Large intestine (tissue), 3 donors: ENCODE data around the gene UBE2B. TPM values are rescaled to one million over a fixed set of nuclear protein-coding genes. Genes with fewer than 3 reads are reported as not detected.

Experiments
- DNase-seq, 2 donors: peaks; one replicate each; pipeline versions ENCODE4 v3.0.0 to v3.0.0-alpha.2; 2013
- H3K27ac ChIP-seq: one replicate; pipeline ENCODE4 v1.5.1; 2013; ENCODE audit warnings: low read length
- H3K27me3 ChIP-seq: 2 replicates; pipeline ENCODE4 v1.6.1; 2013; ENCODE audit warnings: low read length; ENCODE audit not compliant: control insufficient read depth, insufficient read depth
- H3K36me3 ChIP-seq: 2 replicates; pipeline ENCODE4 v1.6.1; 2013; ENCODE audit warnings: low read length; ENCODE audit not compliant: control insufficient read depth, insufficient read depth
- H3K4me1 ChIP-seq: one replicate; pipeline ENCODE4 v1.6.1; 2013; ENCODE audit warnings: low read length; ENCODE audit not compliant: control insufficient read depth, insufficient read depth
- H3K4me3 ChIP-seq: one replicate; pipeline ENCODE4 v1.5.1; 2013; ENCODE audit warnings: low read length
- H3K9me3 ChIP-seq: one replicate; pipeline ENCODE4 v1.6.1; 2013; ENCODE audit warnings: mild to moderate bottlenecking, low read depth, low read length, moderate library complexity; ENCODE audit not compliant: control insufficient read depth
- WGBS: methylation state at CpG from one replicate; pipeline ENCODE4 v1.1.5; 2013; ENCODE audit warnings: low lambda C conversion rate; ENCODE audit not compliant: insufficient coverage; 5-methylcytosine and 5-hydroxymethylcytosine counted together
- polyA plus RNA-seq: library from polyadenylated mRNA; unstranded; fragments of 120-200 nt; gene quantifications from one replicate; pipeline ENCODE4 v1.2.1, GENCODE V29; 2013

The UBE2B gene
- polyA plus RNA-seq, 1 donor = 130 TPM

GRCh38 chr5:134435560-134435959, 64.2 kb downstream of the UBE2B start:
- DNase-seq = peak; percentile 37 to 80
- H3K9me3 ChIP-seq = no peaks in the 10 kb centered on the region
- H3K4me3 ChIP-seq = no peak overlapping the region
- WGBS = no CpG with 5 or more reads among the region's 2 CpGs
- H3K27ac ChIP-seq = peak overlapping the region; percentile 96
- no peaks in the 10 kb centered on the region for H3K36me3 ChIP-seq
- no peaks in the 10 kb centered on the region for H3K27me3 ChIP-seq
- H3K4me1 ChIP-seq = peaks cover 46% of the 10 kb centered on the region

DNA sequence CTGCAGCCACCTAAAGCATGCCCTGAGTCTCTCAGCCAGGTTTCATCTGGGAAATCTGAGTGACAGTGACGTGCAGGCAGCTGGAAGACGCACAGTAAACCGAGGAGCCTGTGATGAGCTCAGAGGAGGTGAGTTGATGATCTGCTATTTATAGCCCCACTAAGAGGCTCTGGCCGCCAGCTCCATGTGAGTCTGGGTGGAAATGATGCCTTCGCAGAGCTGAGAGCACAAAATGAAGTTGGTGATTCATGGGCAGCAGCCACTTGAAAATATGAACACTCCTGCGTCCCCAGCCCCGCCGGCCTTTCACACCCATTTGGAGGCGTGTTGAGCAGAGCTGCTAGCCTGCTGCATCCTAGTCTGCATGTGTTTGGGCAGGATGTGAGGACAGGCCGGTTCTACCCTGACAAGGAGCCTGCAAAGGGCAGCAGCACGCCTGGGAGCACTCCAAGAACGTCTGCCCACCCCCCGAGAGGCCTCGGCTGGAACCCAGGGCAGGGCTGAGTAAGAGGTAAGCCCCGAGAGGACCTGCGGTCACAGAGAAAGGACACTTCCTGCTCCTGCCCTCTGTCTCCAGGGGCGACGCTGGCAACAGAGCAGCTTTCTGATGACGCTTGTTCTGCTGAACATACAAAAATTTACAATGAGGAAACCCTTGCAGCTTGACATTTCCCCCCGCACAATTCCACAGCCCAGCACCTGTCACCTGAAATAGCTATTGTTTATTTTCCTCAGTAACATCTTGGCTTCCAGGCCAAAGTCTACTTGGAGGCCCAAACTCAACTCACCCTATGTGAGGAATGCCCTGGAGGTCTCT, 65.4 kb downstream of the UBE2B start:
- WGBS = no CpG with 5 or more reads among the region's 20 CpGs

DNA sequence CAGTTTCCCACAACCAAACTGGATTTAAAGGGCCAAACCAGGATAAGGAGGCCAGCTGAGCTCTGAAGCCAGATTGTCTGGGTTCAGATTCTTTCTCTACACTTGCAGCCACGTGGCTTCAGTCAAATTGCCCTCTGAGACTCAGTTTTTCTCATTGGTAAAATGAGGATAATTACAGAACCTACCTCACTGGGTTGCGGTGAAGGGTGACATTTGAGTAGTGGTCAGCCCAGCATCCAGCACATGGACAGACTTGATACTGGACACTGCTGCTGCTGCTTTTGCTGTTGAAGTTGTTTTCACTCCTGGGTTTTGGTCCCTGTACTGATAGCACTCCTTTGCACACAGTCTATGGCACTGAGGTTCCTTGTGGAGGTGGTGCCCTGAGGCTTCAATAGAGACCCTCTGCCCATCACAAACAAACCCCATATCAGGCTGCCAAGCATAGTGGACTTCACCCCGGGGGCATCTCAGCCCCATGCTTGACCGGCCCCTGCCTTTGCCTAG, 66.0 kb downstream of the UBE2B start:
- no peaks in the 10 kb centered on the region for H3K27me3 ChIP-seq
- peaks cover 46% of the 10 kb centered on the region for H3K4me1 ChIP-seq
- no peak for DNase-seq
- no CpG with 5 or more reads among the region's 4 CpGs for WGBS
- no peaks in the 10 kb centered on the region for H3K9me3 ChIP-seq
- H3K27ac ChIP-seq = peak overlapping the region; percentile 96
- no peak overlapping the region for H3K4me3 ChIP-seq
- no peaks in the 10 kb centered on the region for H3K36me3 ChIP-seq

More for the DNA sequence above, 65.4 kb downstream of the UBE2B start:
- peaks cover 46% of the 10 kb centered on the region for H3K4me1 ChIP-seq
- peak; percentile 93 to 96 for DNase-seq
- no peaks in the 10 kb centered on the region for H3K9me3 ChIP-seq
- H3K4me3 ChIP-seq = no peak overlapping the region
- peak overlapping the region; percentile 96 for H3K27ac ChIP-seq
- H3K27me3 ChIP-seq = no peaks in the 10 kb centered on the region
- no peaks in the 10 kb centered on the region for H3K36me3 ChIP-seq

- no peaks in the 10 kb centered on the region for H3K27me3 ChIP-seq
- H3K9me3 ChIP-seq = no peaks in the 10 kb centered on the region
- H3K4me3 ChIP-seq = no peak overlapping the region
- peaks cover 46% of the 10 kb centered on the region for H3K4me1 ChIP-seq
- WGBS = no CpG with 5 or more reads among the region's 7 CpGs
- DNase-seq = no peak
- H3K36me3 ChIP-seq = no peaks in the 10 kb centered on the region
- peak overlapping the region; percentile 96 for H3K27ac ChIP-seq
Observed at GRCh38 chr5:134437847-134438581, 66.6 kb downstream of the UBE2B start.

- Histone ChIP-seq H3K4me3 (no peak overlapping the region), H3K4me1 (peaks cover 46% of the 10 kb centered on the region), H3K36me3 (no peaks in the 10 kb centered on the region), H3K27me3 (no peaks in the 10 kb centered on the region), H3K27ac (peak overlapping the region; percentile 55), H3K9me3 (no peaks in the 10 kb centered on the region)
- no peak for DNase-seq
- WGBS = no CpG with 5 or more reads among the region's 7 CpGs
Observed at GRCh38 chr5:134438721-134439123, 67.4 kb downstream of the UBE2B start.

- Histone ChIP-seq H3K27me3 (no peaks in the 10 kb centered on the region), H3K4me3 (no peak overlapping the region), H3K36me3 (no peaks in the 10 kb centered on the region), H3K27ac (peak overlapping the region; percentile 55), H3K9me3 (no peaks in the 10 kb centered on the region), H3K4me1 (peaks cover 49% of the 10 kb centered on the region)
- peak; percentile 78 to 83 for DNase-seq
- no CpG with 5 or more reads among the region's 7 CpGs for WGBS
Observed at GRCh38 chr5:134439210-134439654, 67.9 kb downstream of the UBE2B start.

- H3K27ac ChIP-seq = no peak overlapping the region
- no CpG with 5 or more reads among the region's 3 CpGs for WGBS
- H3K9me3 ChIP-seq = no peaks in the 10 kb centered on the region
- DNase-seq = no peak
- no peaks in the 10 kb centered on the region for H3K27me3 ChIP-seq
- H3K36me3 ChIP-seq = no peaks in the 10 kb centered on the region
- peaks cover 51% of the 10 kb centered on the region for H3K4me1 ChIP-seq
- no peak overlapping the region for H3K4me3 ChIP-seq
Observed at GRCh38 chr5:134440201-134440755, 68.9 kb downstream of the UBE2B start.

Other genes with a start within 250 kb of the UBE2B start
- 490 TPM for gene SKP1, start 194.6 kb upstream of the UBE2B start, polyA plus RNA-seq
- gene PPP2CA, start 145.5 kb upstream of the UBE2B start, polyA plus RNA-seq = 120 TPM
- 2.7 TPM for gene CDKL3, start 4.4 kb upstream of the UBE2B start, polyA plus RNA-seq
- 28.0 TPM for gene CDKN2AIPNL, start 40.3 kb downstream of the UBE2B start, polyA plus RNA-seq
- 29.9 TPM for gene JADE2, start 154.1 kb downstream of the UBE2B start, polyA plus RNA-seq